ENCODE measurements around the gene IFI6. TPM values are rescaled to one million over a fixed set of nuclear protein-coding genes. Genes with fewer than 3 reads are reported as not detected.
"Not testable (repeated sequence)": the region's sequence is repeated elsewhere in the genome, so short reads cannot be mapped to it uniquely, and the experiment has no call there.

The IFI6 gene
- total RNA-seq, 1 experiment from 2014 or later, result 5.8 TPM

DNA sequence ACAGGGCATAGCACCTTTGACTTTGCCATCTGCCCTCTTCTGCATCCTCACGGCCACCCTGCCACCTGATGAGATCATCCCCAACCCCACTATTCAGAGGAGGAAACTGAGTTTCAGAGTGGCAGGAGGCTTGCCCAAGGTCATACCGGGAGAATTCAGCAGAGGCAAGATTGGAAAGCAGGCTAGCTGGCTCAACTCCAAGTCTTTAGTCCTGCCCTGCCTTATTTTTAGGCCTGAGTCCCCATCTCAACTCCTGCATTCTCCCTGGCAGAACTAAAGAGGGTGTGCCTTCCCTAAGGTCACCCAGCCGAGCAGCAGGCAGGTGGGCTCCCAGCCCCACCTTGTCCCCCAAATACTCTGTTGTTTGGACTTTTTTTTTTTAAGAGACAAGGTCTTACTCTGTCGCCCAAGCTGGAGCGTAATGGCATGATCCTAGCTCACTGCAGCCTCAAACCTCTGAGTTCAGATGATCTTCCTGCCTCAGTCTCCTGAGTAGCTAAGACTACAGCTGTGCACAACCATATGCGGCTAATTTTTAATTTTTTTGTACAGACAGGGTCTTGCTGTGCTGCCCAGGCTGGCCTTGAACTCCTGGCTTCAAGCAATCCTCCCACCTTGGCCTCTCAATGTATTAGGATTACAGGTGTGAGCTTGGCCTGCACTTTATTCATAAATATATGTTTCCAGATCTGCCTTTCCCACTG lies 23.2 kb downstream of the IFI6 start:
- Histone ChIP-seq H3K9me3 (replicated peaks) (no peaks in the 10 kb centered on the region), H3K36me3 (no peaks in the 10 kb centered on the region), H3K4me1 (no peaks in the 10 kb centered on the region; the same call in none of the 2 replicates), H3K27ac (no peak overlapping the region), H3K27me3 (no peaks in the 10 kb centered on the region), H3K4me3 (no peak overlapping the region)
- no peak for DNase-seq

DNA sequence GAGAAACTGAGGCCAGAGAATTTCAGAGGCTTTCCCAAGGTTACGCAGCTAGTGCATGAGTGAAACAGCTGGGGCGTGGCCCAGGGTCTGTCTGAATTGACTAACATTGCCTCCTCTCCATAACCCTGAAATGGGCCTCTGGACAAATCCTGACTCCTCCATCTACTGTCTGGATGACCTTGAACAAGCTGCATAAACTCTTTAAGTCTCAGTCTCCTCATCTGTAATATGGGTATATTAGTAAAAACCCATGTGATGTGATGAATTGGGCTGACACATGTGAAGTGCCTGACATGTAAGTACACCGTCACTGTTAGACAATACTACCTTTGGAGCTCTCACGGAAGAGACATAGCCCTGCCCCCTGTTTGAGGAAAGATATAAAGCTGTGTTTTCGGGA lies 24.7 kb downstream of the IFI6 start:
- no peak for DNase-seq
- H3K4me3 ChIP-seq, result no peak overlapping the region
- no peaks in the 10 kb centered on the region for H3K9me3 ChIP-seq (replicated peaks)
- H3K4me1 ChIP-seq, result no peaks in the 10 kb centered on the region; the same call in none of the 2 replicates
- no peaks in the 10 kb centered on the region for H3K36me3 ChIP-seq
- no peaks in the 10 kb centered on the region for H3K27me3 ChIP-seq
- no peak overlapping the region for H3K27ac ChIP-seq

DNA sequence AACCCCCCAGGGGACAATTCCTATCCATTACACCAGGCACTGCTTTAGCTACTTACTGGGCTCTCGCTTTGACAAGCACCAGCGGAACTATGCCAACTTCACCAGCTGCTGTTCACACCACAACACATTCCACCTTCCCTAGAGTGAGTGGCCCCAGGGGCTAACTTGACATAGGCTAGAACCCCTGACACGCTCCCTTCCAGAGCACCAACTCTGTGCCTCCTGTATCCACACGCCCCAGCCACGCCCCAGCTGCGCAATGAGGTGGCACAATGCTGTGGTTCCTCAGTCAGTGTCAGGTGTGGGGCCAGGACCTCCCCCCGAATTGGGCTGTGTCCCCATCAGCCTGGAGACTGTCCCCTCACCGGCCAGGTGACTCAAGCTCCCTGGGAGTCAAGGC lies 25.3 kb downstream of the IFI6 start:
- DNase-seq, result no peak
- Histone ChIP-seq H3K27ac (no peak overlapping the region), H3K4me3 (no peak overlapping the region), H3K9me3 (replicated peaks) (no peaks in the 10 kb centered on the region), H3K4me1 (no peaks in the 10 kb centered on the region; the same call in none of the 2 replicates), H3K36me3 (no peaks in the 10 kb centered on the region), H3K27me3 (no peaks in the 10 kb centered on the region)

DNA sequence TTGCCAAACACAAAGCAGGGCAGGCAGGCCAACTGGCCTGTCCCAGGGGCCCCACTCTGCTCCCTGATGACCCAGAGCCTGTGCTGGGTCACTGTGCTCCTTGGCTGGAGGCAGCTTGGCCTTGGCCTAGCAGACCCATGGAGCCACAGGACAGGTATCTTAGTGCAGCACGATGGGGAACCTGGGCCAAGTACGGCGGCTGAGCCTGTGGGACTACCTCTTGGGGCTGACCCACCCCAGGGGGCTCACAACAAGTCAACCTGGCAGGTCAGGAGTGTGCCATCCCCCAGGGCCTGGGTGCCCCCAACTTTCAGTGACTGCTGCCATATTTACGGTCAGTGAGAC lies 26.9 kb downstream of the IFI6 start:
- H3K27me3 ChIP-seq, result no peaks in the 10 kb centered on the region
- H3K4me1 ChIP-seq, result no peaks in the 10 kb centered on the region
- no peaks in the 10 kb centered on the region for H3K36me3 ChIP-seq
- DNase-seq, result no peak
- no peaks in the 10 kb centered on the region for H3K9me3 ChIP-seq (replicated peaks)
- H3K27ac ChIP-seq, result no peak overlapping the region
- H3K4me3 ChIP-seq, result no peak overlapping the region

DNA sequence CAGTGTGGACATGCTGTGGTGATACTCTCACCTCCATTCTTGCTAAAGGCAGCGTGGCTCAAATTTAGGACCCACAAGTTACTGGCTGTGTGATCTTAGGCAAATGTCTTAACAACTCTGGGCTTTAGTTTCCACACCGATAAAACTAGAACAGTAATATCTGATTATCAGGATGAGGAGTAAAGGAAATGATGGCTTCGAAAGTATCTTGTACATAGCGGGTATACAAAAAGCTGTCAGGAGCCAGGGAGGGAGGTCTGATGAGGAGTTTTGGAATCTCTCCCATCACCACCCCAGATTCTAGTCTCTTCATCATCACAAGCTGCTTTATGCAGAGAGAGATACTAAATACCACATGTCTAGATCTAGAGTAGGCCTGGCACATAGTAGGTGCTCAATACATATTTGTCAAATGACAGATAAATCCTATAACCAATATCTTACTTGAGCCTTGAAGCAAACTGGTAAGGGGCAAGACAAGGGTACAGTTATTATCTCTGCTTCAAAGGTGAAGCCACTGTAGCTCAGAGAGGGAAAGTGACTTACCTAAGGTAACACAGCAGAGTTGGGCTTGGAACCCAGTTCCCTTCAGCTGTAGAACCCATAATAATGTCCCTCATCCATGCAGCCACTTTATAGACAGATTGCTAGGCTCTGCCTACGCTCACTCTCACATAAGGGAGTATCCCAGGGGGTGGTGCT lies 27.5 kb downstream of the IFI6 start:
- H3K9me3 ChIP-seq (replicated peaks), result no peaks in the 10 kb centered on the region
- H3K36me3 ChIP-seq, result no peaks in the 10 kb centered on the region
- no peaks in the 10 kb centered on the region for H3K4me1 ChIP-seq
- H3K27me3 ChIP-seq, result no peaks in the 10 kb centered on the region
- H3K4me3 ChIP-seq, result no peak overlapping the region
- no peak for DNase-seq
- H3K27ac ChIP-seq, result no peak overlapping the region

DNA sequence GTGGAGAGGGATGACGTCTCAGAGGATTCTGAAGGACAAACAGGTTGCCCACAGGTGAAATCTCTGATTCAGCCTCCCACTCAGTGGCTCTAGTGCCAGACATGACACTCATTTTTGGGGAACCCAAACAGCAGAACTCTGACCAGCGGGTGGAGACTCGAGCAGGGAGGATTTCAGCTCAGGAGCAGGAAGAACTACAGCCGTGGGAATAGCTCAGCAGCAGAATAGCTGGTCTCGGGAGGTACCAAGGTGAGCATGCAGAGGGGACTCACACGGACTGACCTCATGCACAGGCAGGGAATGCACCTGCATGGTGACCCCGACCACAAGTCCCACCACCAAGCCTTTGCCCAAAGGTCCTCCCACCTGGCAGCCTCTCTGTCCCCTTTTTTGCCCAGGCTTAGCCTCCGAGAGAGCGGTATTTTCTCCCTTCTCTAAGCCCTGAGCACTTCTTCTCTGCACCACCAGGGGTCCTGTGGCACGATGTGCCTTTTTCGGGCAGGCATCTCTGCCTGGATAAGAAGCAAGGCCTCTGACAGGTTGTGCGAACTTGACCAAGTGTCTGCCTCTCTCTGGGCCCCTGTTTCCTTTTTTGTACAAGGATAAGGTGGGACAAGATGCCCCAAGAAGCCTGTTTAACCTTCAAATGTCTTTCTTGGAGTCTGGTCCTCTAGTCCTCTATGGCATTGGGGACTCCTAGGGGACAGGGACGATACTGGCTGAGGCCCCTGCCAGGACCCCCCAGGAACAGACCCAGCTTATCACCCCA lies 28.2 kb downstream of the IFI6 start:
- no peaks in the 10 kb centered on the region for H3K36me3 ChIP-seq
- peak; percentile 45 to 66 for DNase-seq
- H3K27ac ChIP-seq, result no peak overlapping the region
- H3K9me3 ChIP-seq (replicated peaks), result no peaks in the 10 kb centered on the region
- H3K4me3 ChIP-seq, result no peak overlapping the region
- no peaks in the 10 kb centered on the region for H3K27me3 ChIP-seq
- no peaks in the 10 kb centered on the region for H3K4me1 ChIP-seq

DNA sequence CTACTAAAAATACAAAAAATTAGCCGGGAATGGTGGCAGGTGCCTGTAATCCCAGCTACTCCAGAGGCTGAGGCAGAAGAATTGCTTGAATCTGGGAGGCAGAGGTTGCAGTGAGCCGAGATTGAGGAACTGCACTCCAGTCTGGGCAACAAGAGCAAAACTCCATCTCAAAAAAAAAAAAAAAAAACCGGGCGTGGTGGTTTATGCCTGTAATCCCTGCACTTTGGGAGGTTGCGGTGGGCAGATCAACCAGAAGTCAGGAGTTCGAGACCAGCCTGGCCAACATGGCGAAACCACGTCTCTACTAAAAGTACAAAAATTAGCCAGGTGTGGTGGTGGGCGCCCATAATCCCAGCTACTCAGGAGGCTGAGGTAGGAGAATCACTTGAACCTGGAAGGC lies 31.5 kb downstream of the IFI6 start:
- not testable (repeated sequence) for H3K4me3 ChIP-seq; H3K9me3 ChIP-seq (replicated peaks); H3K36me3 ChIP-seq; DNase-seq; H3K27ac ChIP-seq; H3K27me3 ChIP-seq; H3K4me1 ChIP-seq

DNA sequence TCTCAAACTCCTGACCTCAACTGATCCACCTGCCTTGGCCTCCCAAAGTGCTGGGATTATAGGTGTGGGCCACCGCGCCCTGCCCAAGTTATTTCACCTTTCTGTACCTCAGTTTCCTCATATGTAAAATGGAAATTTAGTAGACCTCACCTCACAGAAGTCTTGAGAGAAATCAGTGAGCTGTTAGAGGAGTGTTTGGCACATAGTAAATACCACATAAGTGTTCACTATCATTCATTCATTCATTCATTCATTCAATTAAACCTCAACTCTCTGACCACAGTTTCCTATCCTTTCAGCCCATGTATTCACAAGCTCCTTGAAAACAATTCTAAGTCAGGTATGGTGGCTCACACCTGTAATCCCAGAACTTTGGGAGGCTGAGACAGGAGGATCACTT lies 33.2 kb downstream of the IFI6 start:
- Histone ChIP-seq H3K4me1 (no peaks in the 10 kb centered on the region), H3K36me3 (no peaks in the 10 kb centered on the region)

DNA sequence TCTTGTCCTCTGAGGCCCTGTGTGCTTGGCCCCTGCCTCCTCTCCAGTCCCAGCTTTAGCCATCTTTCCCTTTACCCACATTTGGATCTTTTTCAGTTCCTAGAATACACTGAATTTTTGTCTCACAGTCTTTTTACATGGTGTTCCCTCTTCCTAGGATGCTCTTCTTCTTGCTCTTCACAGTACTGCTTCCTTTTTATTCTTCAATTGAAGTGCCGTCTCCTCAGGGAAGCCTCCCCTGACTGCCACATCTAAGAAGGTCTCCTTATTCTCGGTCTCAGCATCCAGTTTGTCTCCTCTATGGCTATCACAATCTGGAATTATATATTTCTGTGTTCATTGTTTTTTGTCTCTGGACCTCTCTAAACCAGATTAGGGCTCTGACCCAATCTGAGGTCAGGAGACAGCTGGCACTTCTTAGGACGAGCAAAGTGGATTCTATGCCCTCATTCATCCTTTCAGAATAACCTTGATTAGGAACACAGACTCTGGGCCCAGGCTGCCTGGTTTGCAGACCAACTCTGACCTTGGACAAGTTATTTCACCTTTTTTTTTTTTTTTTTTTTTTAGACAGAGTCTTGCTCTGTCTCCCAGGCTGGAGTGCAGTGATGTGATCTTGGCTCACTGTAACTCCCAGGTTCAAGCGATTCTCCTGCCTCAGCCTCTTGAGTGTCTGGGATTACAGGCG lies 33.8 kb downstream of the IFI6 start:
- Histone ChIP-seq H3K27ac (no peak overlapping the region), H3K9me3 (replicated peaks) (no peaks in the 10 kb centered on the region), H3K4me1 (no peaks in the 10 kb centered on the region), H3K36me3 (no peaks in the 10 kb centered on the region), H3K4me3 (no peak overlapping the region), H3K27me3 (peaks cover 8% of the 10 kb centered on the region)
- DNase-seq, result no peak

More for the DNA sequence above, 33.2 kb downstream of the IFI6 start:
- no peak overlapping the region for H3K4me3 ChIP-seq
- peaks cover 5% of the 10 kb centered on the region for H3K27me3 ChIP-seq
- no peak overlapping the region for H3K27ac ChIP-seq
- DNase-seq, result no peak
- no peaks in the 10 kb centered on the region for H3K9me3 ChIP-seq (replicated peaks)

DNA sequence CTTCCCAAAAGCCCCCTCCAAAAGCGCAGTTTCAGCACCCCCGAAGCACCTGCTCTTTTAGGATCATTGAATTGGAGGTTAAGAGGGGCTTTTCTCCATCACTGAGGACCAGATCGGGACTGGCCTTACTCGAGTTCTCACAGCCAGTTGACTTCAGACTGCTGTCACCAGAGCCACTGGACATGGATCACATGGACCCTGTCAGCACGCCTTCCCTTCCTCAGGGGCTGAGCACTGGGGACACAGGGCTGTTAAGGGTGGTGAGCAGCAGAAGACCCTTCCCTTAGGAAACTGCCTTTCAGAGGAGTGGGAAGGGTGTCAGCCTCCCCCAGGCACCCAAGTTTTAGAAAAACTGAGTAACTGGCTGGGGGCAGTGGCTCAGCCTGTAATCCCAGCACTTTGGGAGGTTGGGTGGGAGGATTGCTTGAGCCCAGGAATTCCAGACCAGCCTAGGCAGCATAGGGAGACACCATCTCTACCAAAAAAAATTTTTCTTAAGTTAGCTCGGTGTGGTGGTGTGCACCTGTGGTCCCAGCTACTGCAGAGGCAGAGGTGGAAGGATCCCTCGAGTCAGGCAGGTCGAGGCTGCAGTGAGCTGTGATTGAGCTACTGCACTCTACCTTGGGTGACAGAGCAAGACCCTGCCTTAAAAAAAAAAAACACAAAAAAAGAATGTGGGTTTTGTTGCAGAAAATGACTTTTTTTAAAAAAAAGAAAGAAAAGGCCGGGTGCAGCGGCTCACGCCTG lies 36.4 kb downstream of the IFI6 start:
- H3K36me3 ChIP-seq, result no peaks in the 10 kb centered on the region
- no peak overlapping the region for H3K4me3 ChIP-seq
- DNase-seq, result no peak
- H3K27ac ChIP-seq, result no peak overlapping the region
- peaks cover 8% of the 10 kb centered on the region for H3K27me3 ChIP-seq
- peaks cover 5% of the 10 kb centered on the region for H3K4me1 ChIP-seq
- no peaks in the 10 kb centered on the region for H3K9me3 ChIP-seq (replicated peaks)

DNA sequence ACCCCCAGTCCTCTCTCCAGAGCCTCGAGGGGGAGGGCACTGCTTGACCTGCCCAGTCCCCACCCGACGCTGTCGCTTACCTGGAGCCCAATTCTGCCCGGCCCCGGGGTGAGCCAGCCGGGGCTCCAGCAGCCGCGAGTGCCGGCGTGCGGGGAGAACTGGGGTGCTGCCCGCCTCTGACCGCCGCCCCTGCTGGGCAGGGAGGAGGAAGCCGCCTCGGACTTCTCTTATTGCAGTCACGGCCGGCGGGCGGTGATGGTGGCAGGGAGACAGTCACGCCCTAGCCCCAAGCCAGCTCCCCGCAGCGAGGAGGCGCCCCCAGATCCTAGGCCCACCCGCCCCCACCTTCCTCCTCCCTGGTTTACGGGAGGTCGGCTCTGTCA lies 37.0 kb downstream of the IFI6 start, which contains the start of gene FGR:
Gene FGR (minus strand): TSS at position 201 of the 383 bp plus-strand sequence. CDS start 11,269 bp downstream, outside the sequence.
- H3K4me3 ChIP-seq, result peak within 1 kb of the TSS; percentile 48

DNA sequence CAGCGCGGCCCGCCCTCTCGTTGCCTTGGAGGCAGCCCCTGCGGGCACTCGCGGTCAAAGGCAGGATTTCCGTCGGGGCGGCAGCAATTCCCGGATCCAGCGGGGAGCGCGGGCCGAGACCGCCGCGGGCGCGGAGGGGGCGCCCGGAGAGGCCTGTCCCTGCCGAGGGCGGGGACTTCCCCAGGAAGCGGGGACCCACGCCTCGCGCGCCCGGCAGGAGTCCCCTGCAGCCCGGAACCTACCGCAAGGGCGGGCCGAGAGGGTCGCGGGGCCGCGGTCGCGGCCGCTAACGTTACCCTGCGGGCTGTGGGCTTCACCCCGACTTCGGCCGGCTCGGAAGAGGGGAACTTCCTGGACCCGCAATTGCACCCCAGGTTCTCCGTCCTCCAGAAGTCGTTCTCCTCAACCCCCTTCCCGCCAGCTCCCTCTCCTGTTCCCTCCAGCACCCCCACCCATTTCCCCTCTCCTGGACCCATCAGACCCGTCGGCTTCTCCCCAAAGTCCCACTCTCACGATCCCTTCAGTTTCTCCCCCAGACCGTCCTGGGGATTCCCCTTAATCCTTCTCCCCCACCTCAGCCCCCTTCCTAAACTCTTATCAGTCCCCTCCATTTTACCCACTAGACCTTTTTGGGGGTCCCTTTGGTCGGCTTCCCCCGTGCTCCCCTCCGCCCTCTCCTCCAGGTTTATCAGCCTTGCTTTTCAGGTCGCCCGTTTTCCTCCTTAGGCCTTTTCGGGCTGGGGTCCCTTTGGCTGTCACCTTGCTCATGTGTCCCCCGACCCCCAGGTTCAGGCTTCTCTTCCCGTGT lies 37.6 kb downstream of the IFI6 start:
- no peak for DNase-seq
- peak overlapping the region; percentile 48 for H3K4me3 ChIP-seq
- H3K27ac ChIP-seq, result no peak overlapping the region
- H3K9me3 ChIP-seq (replicated peaks), result no peaks in the 10 kb centered on the region
- H3K4me1 ChIP-seq, result peaks cover 5% of the 10 kb centered on the region
- H3K36me3 ChIP-seq, result no peaks in the 10 kb centered on the region
- H3K27me3 ChIP-seq, result peaks cover 8% of the 10 kb centered on the region

More for the DNA sequence above, 37.0 kb downstream of the IFI6 start, which contains the start of gene FGR:
- H3K4me1 ChIP-seq, result peaks cover 5% of the 10 kb centered on the region
- H3K27ac ChIP-seq, result no peak within 1 kb of the TSS
- no peaks in the 10 kb centered on the region for H3K36me3 ChIP-seq
- H3K27me3 ChIP-seq, result peaks cover 8% of the 10 kb centered on the region
- no peaks in the 10 kb centered on the region for H3K9me3 ChIP-seq (replicated peaks)
- DNase-seq, result no peak

DNA sequence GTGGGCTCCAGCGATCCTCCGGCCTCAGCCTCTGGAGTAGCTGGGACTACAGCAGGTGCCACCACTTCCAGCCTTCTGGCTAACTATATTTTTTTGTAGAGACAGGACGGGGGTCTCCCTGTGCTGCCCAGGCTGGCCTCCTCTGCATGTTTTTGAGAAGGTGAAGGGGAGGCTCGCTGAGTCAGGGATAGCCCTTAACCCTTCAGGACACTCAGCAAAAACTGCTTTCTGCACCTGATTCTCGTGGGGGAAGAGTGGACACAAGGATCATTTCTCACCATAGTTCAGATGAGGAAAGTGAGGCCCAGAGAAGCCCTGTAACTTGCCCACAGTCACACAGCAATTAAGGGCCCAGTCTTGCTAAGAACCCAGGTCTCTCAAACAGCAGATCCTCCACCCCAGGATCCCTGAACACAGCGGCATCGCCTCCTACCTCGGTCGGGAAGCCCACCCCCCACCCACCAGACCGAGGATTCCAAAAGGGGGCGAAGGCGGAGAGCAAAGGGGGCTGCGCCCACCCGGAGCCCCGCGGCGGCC lies 38.3 kb downstream of the IFI6 start:
- H3K36me3 ChIP-seq, result no peaks in the 10 kb centered on the region
- H3K27me3 ChIP-seq, result peaks cover 8% of the 10 kb centered on the region
- peaks cover 5% of the 10 kb centered on the region for H3K4me1 ChIP-seq
- DNase-seq, result no peak
- no peak overlapping the region for H3K27ac ChIP-seq
- H3K4me3 ChIP-seq, result peak overlapping the region; percentile 48
- no peaks in the 10 kb centered on the region for H3K9me3 ChIP-seq (replicated peaks)

Measured in SJCRH30 (cell line).